Measurements from ENCODE around the gene CUL4A. TPM values are rescaled to one million over a fixed set of nuclear protein-coding genes. Genes with fewer than 3 reads are reported as not detected.

The CUL4A gene
- total and polyA plus RNA-seq, 9 donors = 52.4 to 72.3 (median 62.8) TPM

DNA sequence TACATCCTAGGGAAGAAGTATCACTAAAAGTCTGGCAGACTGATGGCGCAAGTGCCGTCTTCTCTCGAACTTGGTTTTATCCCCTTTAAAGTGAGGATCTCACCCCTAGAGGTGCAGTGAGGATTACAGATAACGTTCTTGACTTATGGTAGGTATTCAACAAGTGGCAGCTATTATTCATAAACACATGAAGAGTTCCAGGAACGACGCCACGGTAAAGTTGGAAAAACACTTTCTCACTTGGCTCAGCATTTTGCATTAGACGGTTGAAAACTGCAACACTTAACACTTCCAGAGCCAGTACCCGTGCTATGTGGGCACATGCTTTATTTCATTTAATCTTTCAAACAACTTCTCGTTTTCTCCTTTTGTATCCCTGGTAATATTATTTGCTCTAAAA lies 42.3 kb upstream of the CUL4A start:
- peaks cover 11% of the 10 kb centered on the region for H3K4me1 ChIP-seq (ENCODE audit: control insufficient read depth, insufficient read depth, low read length)
- H3K36me3 ChIP-seq (ENCODE audit: control insufficient read depth, insufficient read depth, low read length) = peaks cover 22% of the 10 kb centered on the region
- peaks cover 12% of the 10 kb centered on the region for H3K27me3 ChIP-seq (ENCODE audit: control insufficient read depth, insufficient read depth, low read length)
- H3K9me3 ChIP-seq (replicated peaks; ENCODE audit: control insufficient read depth, low read depth, low read length) = no peaks in the 10 kb centered on the region
- H3K27ac ChIP-seq (ENCODE audit: low read length) = no peak overlapping the region
- WGBS (ENCODE audit: insufficient coverage) = 83% methylated on average over 5 of the region's 10 CpGs
- DNase-seq = no peak
- no peak overlapping the region for H3K4me3 ChIP-seq (ENCODE audit: low read length)

DNA sequence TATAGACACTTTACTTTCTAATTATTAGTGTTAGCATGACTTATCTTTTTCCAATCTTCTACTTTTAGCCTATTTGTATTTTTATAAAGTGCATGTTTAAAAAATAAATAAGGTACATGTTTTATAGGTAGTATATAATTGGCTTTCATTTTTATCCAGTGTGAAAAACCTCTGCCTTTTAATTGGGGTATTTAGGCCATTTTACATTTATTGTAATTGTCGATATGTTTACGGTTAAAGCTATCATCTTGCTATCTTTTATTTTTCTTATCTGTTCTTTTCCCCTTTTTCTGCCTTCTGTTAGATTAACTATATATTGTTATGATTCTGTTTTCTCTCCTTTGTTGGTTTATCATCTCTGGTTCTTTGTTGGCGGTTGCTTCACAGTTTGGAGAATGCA lies 41.8 kb upstream of the CUL4A start:
- Histone ChIP-seq H3K4me1 (ENCODE audit: control insufficient read depth, insufficient read depth, low read length) (peaks cover 11% of the 10 kb centered on the region), H3K9me3 (replicated peaks; ENCODE audit: control insufficient read depth, low read depth, low read length) (no peaks in the 10 kb centered on the region), H3K27me3 (ENCODE audit: control insufficient read depth, insufficient read depth, low read length) (peaks cover 11% of the 10 kb centered on the region), H3K4me3 (ENCODE audit: low read length) (no peak overlapping the region), H3K27ac (ENCODE audit: low read length) (no peak overlapping the region), H3K36me3 (ENCODE audit: control insufficient read depth, insufficient read depth, low read length) (peaks cover 26% of the 10 kb centered on the region)
- WGBS (ENCODE audit: insufficient coverage) = no CpG with 5 or more reads among the region's 3 CpGs
- no peak for DNase-seq

DNA sequence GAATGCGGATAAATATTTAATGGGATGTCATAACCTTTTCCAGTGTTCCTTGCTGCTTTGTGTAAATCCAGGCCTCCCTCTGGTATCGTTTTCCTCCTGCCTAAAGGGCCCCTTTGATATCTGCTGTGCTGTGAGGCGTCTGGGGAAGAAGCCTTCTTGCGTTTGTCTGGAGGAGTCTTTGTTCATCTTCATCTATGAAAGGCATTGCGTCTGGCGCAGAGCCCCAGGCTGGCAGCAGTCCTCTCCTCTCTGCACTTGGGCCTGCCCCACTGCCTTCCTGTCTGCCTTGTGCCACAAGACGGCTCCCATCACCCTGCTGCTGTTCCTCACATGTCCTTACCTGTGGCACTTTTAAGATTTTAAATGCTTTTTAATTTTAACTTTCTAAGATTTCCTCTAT lies 41.2 kb upstream of the CUL4A start:
- peaks cover 31% of the 10 kb centered on the region for H3K36me3 ChIP-seq (ENCODE audit: control insufficient read depth, insufficient read depth, low read length)
- H3K27me3 ChIP-seq (ENCODE audit: control insufficient read depth, insufficient read depth, low read length) = peaks cover 5% of the 10 kb centered on the region
- no peak for DNase-seq
- peaks cover 5% of the 10 kb centered on the region for H3K4me1 ChIP-seq (ENCODE audit: control insufficient read depth, insufficient read depth, low read length)
- no peaks in the 10 kb centered on the region for H3K9me3 ChIP-seq (replicated peaks; ENCODE audit: control insufficient read depth, low read depth, low read length)
- H3K4me3 ChIP-seq (ENCODE audit: low read length) = no peak overlapping the region
- 100% methylated on average over 3 of the region's 7 CpGs for WGBS (ENCODE audit: insufficient coverage)
- H3K27ac ChIP-seq (ENCODE audit: low read length) = no peak overlapping the region

DNA sequence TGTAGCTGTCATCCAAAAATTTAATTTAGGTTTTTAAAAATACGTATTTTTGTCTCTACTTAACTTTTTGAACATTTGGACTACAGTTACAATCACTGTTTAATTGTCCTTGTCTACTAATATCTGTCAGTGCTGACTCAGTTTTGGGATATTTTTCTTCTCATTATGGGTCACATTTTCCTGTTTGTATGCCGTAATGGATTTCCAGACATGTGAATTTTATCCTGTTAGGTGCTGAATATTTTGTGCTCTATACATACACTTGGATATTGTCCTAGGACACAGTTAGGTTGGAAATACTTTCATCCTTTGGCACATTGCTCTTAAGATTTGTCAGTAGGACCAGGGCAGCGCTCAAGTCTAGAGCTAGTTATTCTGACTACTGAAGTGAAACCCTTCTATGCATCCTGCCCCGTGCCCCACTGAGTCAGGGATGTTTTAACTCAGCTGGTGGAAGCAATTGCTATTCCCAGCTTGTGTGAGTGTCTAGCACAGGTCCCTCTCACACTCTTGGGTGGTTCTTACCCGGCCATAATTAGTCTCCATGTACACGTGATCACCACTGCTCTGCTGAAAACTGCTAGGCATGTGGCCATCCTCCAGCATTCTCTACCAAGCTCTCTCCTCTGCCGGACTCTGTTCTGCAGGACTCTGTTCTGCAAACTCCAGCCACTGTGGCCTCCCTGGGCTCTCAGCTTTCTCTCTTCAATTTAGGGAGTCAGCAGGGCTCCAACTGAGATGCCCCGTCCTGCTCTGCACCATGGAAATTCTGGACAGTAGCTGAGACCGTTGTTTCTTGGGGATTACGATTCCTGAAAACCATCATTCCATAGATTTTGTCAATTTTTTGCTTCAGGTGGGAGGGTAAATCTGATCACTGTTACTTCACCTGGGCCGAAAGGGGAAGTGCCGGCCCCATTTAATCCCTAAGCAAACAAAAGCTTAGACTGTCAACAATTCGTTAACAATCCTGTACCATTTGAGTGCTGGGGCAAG lies 39.8 kb upstream of the CUL4A start:
- no peak for DNase-seq
- no peaks in the 10 kb centered on the region for H3K9me3 ChIP-seq (replicated peaks; ENCODE audit: control insufficient read depth, low read depth, low read length)
- H3K4me3 ChIP-seq (ENCODE audit: low read length) = no peak overlapping the region
- WGBS (ENCODE audit: insufficient coverage) = 95% methylated on average over 6 of the region's 13 CpGs
- H3K36me3 ChIP-seq (ENCODE audit: control insufficient read depth, insufficient read depth, low read length) = peaks cover 38% of the 10 kb centered on the region
- no peak overlapping the region for H3K27ac ChIP-seq (ENCODE audit: low read length)
- H3K4me1 ChIP-seq (ENCODE audit: control insufficient read depth, insufficient read depth, low read length) = no peaks in the 10 kb centered on the region
- H3K27me3 ChIP-seq (ENCODE audit: control insufficient read depth, insufficient read depth, low read length) = no peaks in the 10 kb centered on the region

DNA sequence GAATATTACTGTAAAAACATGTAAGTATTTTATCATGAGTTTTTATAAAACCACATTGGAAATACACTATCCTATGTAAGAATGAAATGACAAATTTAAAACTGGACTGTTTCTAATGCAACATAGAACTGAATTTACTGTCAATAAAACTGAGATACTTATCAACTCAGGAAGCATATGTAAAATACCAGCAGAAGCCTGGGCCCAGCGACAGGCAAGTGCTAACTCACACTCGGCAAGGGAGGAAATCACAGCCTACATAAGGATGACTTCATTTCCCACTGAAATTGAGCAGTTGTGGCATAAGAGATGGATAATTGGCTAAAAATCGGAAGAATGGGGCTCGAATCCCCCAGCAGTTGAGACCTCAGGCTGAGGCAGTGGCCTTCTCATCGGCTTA lies 38.9 kb upstream of the CUL4A start:
- DNase-seq = no peak
- H3K4me1 ChIP-seq (ENCODE audit: control insufficient read depth, insufficient read depth, low read length) = no peaks in the 10 kb centered on the region
- H3K27me3 ChIP-seq (ENCODE audit: control insufficient read depth, insufficient read depth, low read length) = no peaks in the 10 kb centered on the region
- no peak overlapping the region for H3K4me3 ChIP-seq (ENCODE audit: low read length)
- WGBS (ENCODE audit: insufficient coverage) = 95% methylated on average over 3 of the region's 5 CpGs
- no peaks in the 10 kb centered on the region for H3K9me3 ChIP-seq (replicated peaks; ENCODE audit: control insufficient read depth, low read depth, low read length)
- peaks cover 48% of the 10 kb centered on the region for H3K36me3 ChIP-seq (ENCODE audit: control insufficient read depth, insufficient read depth, low read length)
- no peak overlapping the region for H3K27ac ChIP-seq (ENCODE audit: low read length)

DNA sequence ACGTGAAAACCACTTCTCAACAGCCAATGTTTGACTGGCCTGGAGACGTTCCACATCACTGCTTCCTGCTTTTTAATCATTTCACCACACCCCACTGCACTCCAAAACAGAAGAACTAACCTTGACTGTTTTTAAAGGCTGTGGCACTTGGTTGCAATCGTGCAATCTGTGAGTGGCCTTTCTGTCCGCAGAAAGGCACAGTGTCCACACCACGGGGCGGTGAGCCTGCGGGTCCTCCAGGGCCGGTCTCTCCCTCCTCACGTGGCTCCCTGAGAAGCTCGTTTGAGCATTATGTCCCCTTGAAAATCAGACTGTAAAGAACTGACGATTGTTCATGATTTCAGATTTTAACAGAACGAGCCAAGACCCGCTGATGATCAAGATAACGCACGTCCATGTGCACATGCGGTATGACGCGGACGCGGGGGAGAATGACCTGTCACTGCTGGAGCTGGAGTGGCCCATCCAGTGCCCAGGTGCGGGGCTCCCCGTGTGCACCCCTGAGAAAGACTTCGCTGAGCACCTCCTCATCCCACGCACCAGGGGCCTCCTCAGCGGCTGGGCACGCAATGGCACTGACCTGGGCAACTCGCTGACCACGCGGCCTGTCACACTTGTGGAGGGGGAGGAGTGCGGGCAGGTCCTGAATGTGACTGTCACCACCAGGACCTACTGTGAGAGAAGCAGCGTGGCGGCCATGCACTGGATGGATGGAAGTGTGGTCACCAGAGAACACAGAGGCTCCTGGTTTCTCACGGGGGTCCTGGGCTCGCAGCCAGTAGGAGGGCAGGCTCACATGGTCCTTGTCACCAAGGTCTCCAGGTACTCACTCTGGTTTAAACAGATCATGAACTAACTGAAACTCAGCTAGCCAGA lies 37.9 kb upstream of the CUL4A start:
- no peaks in the 10 kb centered on the region for H3K9me3 ChIP-seq (replicated peaks; ENCODE audit: control insufficient read depth, low read depth, low read length)
- 92% methylated on average over 33 of the region's 34 CpGs for WGBS (ENCODE audit: insufficient coverage)
- no peaks in the 10 kb centered on the region for H3K4me1 ChIP-seq (ENCODE audit: control insufficient read depth, insufficient read depth, low read length)
- DNase-seq = no peak
- peaks cover 57% of the 10 kb centered on the region for H3K36me3 ChIP-seq (ENCODE audit: control insufficient read depth, insufficient read depth, low read length)
- no peak overlapping the region for H3K27ac ChIP-seq (ENCODE audit: low read length)
- no peak overlapping the region for H3K4me3 ChIP-seq (ENCODE audit: low read length)
- H3K27me3 ChIP-seq (ENCODE audit: control insufficient read depth, insufficient read depth, low read length) = no peaks in the 10 kb centered on the region

DNA sequence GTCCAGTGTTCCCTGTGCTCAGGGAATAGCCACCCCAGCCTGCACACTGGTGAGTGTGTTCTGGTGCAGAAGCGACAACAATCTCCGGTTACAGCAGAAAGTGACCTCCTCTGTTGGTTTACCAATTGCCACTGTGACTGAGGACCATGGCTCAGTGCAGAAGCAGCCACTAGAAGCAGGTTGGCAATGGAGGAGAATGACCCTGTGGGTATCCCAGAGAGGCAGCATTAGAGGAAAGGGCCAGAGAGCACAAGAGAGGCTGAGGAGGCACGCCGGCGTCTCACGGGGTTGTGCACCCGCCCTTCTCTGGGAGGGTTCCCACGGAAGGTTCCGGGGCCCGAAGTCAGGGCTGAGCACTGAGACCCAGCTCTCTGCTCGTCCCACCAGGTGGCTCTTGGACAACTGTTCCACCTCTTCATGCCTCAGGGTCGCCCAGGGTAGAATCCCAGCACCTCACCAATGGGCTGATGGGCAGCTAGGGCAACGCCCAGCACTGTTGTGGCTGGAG lies 36.9 kb upstream of the CUL4A start:
- no peak overlapping the region for H3K27ac ChIP-seq (ENCODE audit: low read length)
- H3K36me3 ChIP-seq (ENCODE audit: control insufficient read depth, insufficient read depth, low read length) = peaks cover 64% of the 10 kb centered on the region
- WGBS (ENCODE audit: insufficient coverage) = 95% methylated on average over 11 of the region's 13 CpGs
- no peak overlapping the region for H3K4me3 ChIP-seq (ENCODE audit: low read length)
- H3K27me3 ChIP-seq (ENCODE audit: control insufficient read depth, insufficient read depth, low read length) = no peaks in the 10 kb centered on the region
- no peak for DNase-seq
- H3K9me3 ChIP-seq (replicated peaks; ENCODE audit: control insufficient read depth, low read depth, low read length) = no peaks in the 10 kb centered on the region
- no peaks in the 10 kb centered on the region for H3K4me1 ChIP-seq (ENCODE audit: control insufficient read depth, insufficient read depth, low read length)

DNA sequence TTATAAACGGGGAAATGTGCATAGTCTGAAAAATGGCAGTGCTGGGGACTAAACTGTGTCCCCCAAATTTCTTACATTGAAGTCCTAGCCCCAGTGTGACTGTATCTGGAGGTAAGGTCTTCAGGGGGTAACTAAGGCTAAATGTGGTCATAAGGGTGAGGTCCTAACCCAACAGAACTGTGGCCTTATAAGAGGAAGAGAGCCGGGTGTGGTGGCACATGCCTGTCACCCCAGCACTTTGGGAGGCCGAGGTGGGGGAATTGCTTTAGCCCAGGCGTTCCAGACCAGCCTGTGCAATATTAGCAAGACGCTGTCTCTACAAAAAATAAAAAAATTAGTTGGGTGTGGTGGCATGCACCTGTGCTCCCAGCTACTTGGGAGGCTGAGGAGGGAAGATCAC lies 33.1 kb upstream of the CUL4A start:
- Histone ChIP-seq H3K4me3 (ENCODE audit: low read length) (no peak overlapping the region), H3K4me1 (ENCODE audit: control insufficient read depth, insufficient read depth, low read length) (peaks cover 2% of the 10 kb centered on the region), H3K9me3 (replicated peaks; ENCODE audit: control insufficient read depth, low read depth, low read length) (no peaks in the 10 kb centered on the region), H3K27ac (ENCODE audit: low read length) (no peak overlapping the region), H3K36me3 (ENCODE audit: control insufficient read depth, insufficient read depth, low read length) (peaks cover 82% of the 10 kb centered on the region), H3K27me3 (ENCODE audit: control insufficient read depth, insufficient read depth, low read length) (no peaks in the 10 kb centered on the region)
- WGBS (ENCODE audit: insufficient coverage) = 65% methylated on average over 2 of the region's 5 CpGs
- no peak for DNase-seq

DNA sequence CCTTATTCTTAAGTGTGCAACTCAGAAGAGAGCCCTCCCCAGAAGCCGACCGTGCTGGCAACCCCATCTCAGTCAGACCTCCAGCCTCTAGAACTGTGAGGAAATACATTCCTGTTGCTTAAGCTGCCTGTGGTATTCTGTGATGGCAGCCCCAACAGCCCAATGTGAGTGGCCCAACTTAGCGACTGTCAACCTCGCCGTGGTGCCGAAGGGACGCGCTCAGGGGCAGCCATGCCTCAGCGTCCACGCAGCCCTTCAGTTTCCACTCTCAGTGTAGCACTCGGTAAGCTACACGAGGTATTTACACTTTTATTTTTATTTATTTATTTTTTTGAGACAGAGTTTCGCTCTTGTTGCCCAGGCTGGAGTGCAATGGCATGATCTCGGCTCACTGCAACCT lies 32.6 kb upstream of the CUL4A start:
- H3K36me3 ChIP-seq (ENCODE audit: control insufficient read depth, insufficient read depth, low read length) = peaks cover 79% of the 10 kb centered on the region
- H3K4me1 ChIP-seq (ENCODE audit: control insufficient read depth, insufficient read depth, low read length) = peaks cover 2% of the 10 kb centered on the region
- H3K27ac ChIP-seq (ENCODE audit: low read length) = no peak overlapping the region
- no peak overlapping the region for H3K4me3 ChIP-seq (ENCODE audit: low read length)
- no peaks in the 10 kb centered on the region for H3K27me3 ChIP-seq (ENCODE audit: control insufficient read depth, insufficient read depth, low read length)
- no peaks in the 10 kb centered on the region for H3K9me3 ChIP-seq (replicated peaks; ENCODE audit: control insufficient read depth, low read depth, low read length)
- WGBS (ENCODE audit: insufficient coverage) = 92% methylated on average over 5 of the region's 14 CpGs
- no peak for DNase-seq
